ENCODE data around the gene ZNF57. TPM values are rescaled to one million over a fixed set of nuclear protein-coding genes. Genes with fewer than 3 reads are reported as not detected.
"Not testable (repeated sequence)": the region's sequence is repeated elsewhere in the genome, so short reads cannot be mapped to it uniquely, and the experiment has no call there.

ZNF57 gene
- 1 to 10 TPM; 4.1 to 4.8 TPM for total RNA-seq

DNA sequence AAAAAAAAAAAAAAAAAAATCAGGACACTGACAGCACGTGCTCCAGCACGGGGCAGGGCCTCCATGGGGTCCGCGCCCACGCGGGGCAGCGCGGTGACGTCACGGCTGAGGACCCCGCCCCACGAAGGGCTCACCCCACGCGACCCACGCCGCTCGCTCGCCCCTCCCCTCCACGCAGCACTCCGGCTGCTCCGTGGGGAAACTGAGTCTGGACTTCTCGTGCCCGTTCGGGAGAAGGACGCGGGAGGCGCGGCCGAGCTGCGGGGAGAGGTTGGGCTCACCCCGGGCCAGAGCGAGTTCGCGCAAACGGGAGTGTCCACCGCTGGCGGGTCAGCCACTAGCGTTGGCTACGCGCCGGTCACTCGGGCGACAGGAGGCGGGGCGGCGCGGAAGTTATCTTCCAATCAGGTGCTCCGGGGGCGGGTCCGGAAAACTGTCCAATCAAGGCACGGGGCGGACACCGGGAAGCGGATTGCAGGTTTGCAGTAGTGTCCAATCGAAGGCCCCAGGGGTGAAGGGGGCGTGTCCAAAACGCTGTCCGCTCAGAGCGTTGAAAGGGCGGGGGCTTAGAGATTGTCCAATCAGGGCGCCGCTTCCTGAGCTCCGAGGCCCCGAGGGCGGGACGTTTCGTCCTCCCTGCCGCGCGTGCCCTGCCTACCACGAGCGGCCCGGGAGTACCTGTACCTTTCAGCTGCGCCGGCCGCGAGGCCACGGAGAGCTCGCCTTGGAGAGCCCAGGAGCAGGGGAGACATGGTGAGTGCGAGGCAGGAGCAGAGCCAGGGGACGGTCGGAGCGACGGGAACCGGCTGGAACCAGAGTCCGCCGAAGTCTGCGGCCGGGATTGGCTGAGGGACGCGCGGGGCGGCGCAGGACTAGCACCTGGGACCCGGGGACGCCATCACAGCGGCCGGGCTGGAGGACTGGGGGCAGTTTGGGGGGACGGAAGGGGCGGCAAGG is at the start of gene ZNF57:
ZNF57 (plus strand) TSS at position 633 of the 957 bp plus-strand sequence; CDS start at position 751, 118 bp downstream.
- peak; percentile 99 for ATAC-seq
- Mint-ChIP-seq H3K4me1 (ENCODE audit: low read depth in 2 of 2) (peaks cover 13% of the 10 kb centered on the region in 2 donors), H3K9me3 (no peaks in the 10 kb centered on the region), H3K27ac (peak within 1 kb of the TSS; percentile 77 to 92), H3K4me3 (peak within 1 kb of the TSS; percentile 96), H3K36me3 (no peaks in the 10 kb centered on the region), H3K27me3 (no peaks in the 10 kb centered on the region)
- DNase-seq (ENCODE audit: low spot score), result peak; percentile 100

DNA sequence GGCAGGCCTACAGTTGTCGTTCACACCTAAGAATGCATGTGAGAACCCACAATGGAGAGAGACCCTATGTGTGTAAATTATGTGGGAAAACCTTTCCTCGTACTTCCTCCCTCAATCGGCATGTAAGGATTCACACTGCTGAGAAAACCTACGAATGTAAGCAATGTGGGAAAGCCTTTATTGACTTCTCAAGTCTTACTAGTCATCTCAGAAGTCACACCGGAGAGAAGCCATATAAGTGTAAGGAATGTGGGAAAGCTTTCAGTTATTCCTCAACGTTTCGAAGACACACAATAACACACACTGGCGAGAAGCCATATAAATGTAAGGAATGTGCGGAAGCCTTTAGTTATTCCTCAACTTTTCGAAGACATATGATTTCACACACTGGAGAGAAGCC is 48.1 kb upstream of the ZNF57 start:
- Mint-ChIP-seq H3K36me3 (peaks cover 62% of the 10 kb centered on the region), H3K27ac (no peak overlapping the region), H3K27me3 (no peaks in the 10 kb centered on the region), H3K4me3 (no peak overlapping the region), H3K4me1 (ENCODE audit: low read depth in 2 of 2) (peaks cover 13% of the 10 kb centered on the region in 2 donors), H3K9me3 (peaks cover 25% of the 10 kb centered on the region)
- ATAC-seq (no peak), DNase-seq (ENCODE audit: low spot score) (no peak)

DNA sequence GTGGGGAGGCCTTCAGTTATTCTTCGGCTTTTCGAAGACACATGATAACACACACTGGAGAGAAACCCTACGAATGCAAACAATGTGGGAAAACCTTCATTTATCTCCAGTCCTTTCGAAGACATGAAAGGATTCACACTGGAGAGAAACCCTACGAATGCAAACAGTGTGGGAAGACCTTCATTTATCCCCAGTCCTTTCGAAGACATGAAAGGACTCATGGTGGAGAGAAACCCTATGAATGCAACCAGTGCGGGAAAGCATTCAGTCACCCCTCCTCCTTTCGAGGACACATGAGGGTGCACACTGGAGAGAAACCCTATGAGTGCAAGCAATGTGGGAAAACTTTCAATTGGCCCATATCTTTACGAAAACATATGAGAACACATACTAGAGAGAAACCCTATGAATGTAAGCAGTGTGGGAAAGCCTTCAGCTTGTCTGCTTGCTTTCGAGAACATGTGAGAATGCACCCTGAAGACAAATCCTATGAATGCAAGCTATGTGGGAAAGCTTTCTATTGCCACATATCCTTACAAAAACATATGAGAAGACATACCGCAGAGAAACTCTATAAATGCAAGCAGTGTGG is 47.6 kb upstream of the ZNF57 start:
- Mint-ChIP-seq H3K4me3 (no peak overlapping the region), H3K27ac (no peak overlapping the region), H3K27me3 (no peaks in the 10 kb centered on the region), H3K4me1 (ENCODE audit: low read depth in 2 of 2) (peaks cover 13% of the 10 kb centered on the region in 2 donors), H3K36me3 (peaks cover 62% of the 10 kb centered on the region), H3K9me3 (peaks cover 25% of the 10 kb centered on the region)
- DNase-seq (ENCODE audit: low spot score) (no peak), ATAC-seq (no peak)

DNA sequence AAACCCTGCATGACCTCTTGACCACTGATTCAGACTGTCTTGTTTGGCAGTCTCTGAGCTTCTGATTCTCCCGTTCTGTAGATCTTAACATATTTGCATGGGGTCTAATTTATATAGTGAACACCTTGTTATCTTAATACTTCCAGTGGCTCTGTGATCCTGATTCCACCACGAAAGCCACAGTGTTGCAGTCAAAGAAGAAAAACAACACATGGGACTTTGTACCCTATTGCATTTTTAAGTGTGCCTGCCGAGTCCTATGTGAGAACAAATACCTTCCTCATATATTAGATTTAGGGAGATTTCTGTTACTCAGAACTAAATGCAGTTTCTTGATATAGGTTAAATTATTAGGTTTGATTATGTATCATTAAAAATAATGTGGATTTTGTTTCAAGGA is 45.9 kb upstream of the ZNF57 start:
- Mint-ChIP-seq H3K9me3 (peaks cover 25% of the 10 kb centered on the region), H3K27me3 (no peaks in the 10 kb centered on the region), H3K36me3 (peaks cover 61% of the 10 kb centered on the region)

DNA sequence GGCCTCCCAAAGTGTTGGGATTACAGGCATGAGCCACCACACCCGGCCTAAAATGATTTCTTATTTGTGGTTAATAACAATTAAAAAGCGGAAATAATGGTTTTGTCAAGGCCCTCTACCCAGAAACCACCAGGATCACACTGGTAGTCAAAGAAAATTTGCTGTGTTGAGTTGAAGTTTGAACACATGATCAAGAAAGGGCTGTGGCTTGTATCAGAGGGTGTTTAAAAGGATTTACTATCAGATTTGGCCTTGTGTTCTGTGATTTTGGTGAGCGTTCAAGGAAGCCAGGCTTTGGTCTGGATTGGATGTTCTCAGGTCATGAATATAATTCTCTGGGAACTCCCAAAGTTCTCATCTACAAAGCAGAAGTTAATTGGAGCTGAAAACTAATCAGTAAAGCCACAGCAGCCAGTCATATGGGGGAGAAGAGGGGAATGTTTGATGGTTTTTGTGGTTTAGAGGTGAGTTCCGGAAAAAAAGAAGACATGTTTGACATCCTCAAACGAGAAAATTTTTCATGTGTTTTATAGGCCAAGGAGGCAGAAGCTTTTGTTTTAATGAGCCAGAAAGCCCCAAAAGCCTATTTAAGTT is 44.2 kb upstream of the ZNF57 start:
- H3K9me3 Mint-ChIP-seq, result peaks cover 17% of the 10 kb centered on the region
- H3K27me3 Mint-ChIP-seq, result no peaks in the 10 kb centered on the region
- H3K4me3 Mint-ChIP-seq, result no peak overlapping the region
- ATAC-seq (no peak), DNase-seq (ENCODE audit: low spot score) (no peak)
- H3K4me1 Mint-ChIP-seq (ENCODE audit: low read depth in 2 of 2), result peaks cover 2 to 4% of the 10 kb centered on the region in 2 donors
- H3K36me3 Mint-ChIP-seq, result peaks cover 44% of the 10 kb centered on the region
- H3K27ac Mint-ChIP-seq, result no peak overlapping the region

More for the DNA sequence above, 45.9 kb upstream of the ZNF57 start:
- Mint-ChIP-seq H3K4me1 (ENCODE audit: low read depth in 2 of 2) (peaks cover 10 to 12% of the 10 kb centered on the region in 2 donors), H3K4me3 (no peak overlapping the region), H3K27ac (no peak overlapping the region)
- DNase-seq (ENCODE audit: low spot score) (no peak), ATAC-seq (no peak)

DNA sequence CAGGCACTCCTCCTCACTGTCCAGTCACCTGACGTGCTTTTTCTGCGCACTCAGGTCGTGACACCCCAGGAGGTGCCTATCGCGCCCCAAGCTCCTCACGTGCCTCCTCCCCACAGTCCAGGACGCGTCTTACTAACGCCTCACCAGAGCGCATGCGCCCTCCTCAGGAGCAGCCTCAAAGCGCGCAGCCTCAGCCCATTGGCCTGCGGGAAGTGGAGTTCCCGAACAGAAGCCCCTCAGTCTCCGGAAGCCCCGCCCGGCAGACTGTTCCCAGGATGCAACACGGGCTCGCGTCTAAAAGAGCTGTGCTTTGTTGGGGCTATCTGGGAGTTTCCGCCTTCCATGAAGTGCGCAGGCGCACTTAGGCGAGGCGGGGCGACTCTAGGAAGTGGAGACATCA is 41.9 kb upstream of the ZNF57 start:
- peaks cover 21% of the 10 kb centered on the region for H3K36me3 Mint-ChIP-seq
- H3K9me3 Mint-ChIP-seq, result peaks cover 6% of the 10 kb centered on the region
- no peaks in the 10 kb centered on the region for H3K27me3 Mint-ChIP-seq
- ATAC-seq (peak in 1 of 2 donors; percentile 28), DNase-seq (ENCODE audit: low spot score) (no peak)
- peaks cover 2 to 4% of the 10 kb centered on the region in 2 donors for H3K4me1 Mint-ChIP-seq (ENCODE audit: low read depth in 2 of 2)
- H3K4me3 Mint-ChIP-seq, result no peak overlapping the region
- no peak overlapping the region for H3K27ac Mint-ChIP-seq

DNA sequence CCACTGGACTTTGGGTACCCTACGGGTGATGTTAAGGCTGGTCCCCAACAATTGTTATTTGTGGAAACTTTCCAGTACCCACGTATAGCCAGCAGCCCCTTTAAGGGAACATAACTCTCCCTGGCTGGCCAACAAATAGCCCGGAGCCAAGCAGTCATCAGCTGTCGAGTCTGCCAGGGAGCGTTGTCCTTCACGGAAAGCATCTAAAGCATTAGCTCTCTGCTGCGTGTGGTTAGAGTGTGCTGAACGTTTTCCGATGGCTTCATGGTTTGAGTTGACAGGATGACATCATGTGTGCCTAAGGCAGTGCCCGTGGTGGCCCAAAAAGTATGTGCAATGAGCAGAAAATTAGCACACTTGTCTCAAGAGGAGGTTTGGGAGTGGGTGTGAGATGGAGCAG is 36.9 kb upstream of the ZNF57 start:
- no peaks in the 10 kb centered on the region for H3K9me3 Mint-ChIP-seq
- DNase-seq (ENCODE audit: low spot score) (no peak), ATAC-seq (no peak)
- H3K27ac Mint-ChIP-seq, result no peak overlapping the region
- peaks cover 0 to 4% of the 10 kb centered on the region in 2 donors for H3K27me3 Mint-ChIP-seq
- no peaks in the 10 kb centered on the region for H3K36me3 Mint-ChIP-seq
- no peak overlapping the region for H3K4me3 Mint-ChIP-seq
- H3K4me1 Mint-ChIP-seq (ENCODE audit: low read depth in 2 of 2), result no peaks in the 10 kb centered on the region

DNA sequence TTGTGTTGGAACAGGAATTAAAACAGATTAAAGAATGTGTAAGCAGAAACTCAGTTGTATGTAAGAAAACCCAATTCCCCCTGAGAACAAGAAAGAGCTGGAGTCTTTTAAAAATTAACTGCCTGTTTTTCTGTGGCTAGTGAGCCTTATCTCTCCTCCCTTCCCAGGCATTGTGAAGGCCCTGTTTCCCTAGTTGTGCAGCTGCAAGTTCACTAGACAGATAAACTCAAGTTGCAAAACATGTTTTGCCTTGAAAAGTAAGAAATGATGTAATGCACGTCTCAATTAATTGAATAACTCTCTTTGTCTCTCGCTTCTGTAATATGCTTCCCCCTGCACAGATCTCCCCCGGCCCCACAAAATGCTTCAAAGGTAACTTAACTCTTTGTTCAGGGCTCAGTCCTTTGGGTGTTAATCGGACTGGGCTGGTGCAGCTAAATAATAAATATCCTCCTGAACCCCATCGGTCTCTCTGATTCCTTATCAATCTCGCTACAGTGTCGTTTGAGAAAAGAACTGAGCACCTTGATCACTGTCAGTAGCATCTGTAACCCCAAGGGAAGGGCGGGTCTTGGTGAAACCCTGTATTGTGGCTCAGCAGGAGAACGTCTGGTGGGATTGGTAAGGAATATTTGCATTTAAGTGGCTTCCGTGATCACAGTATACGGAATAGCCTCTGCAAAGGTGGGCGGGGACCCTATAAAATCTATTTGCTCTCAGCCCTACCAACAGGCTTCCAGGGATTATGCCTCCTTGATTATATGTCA is 35.2 kb upstream of the ZNF57 start:
- H3K4me3 Mint-ChIP-seq, result no peak overlapping the region
- H3K27me3 Mint-ChIP-seq, result peaks cover 0 to 4% of the 10 kb centered on the region in 2 donors
- ATAC-seq (no peak), DNase-seq (ENCODE audit: low spot score) (no peak)
- H3K27ac Mint-ChIP-seq, result no peak overlapping the region
- no peaks in the 10 kb centered on the region for H3K9me3 Mint-ChIP-seq
- no peaks in the 10 kb centered on the region for H3K4me1 Mint-ChIP-seq (ENCODE audit: low read depth in 2 of 2)
- H3K36me3 Mint-ChIP-seq, result no peaks in the 10 kb centered on the region

DNA sequence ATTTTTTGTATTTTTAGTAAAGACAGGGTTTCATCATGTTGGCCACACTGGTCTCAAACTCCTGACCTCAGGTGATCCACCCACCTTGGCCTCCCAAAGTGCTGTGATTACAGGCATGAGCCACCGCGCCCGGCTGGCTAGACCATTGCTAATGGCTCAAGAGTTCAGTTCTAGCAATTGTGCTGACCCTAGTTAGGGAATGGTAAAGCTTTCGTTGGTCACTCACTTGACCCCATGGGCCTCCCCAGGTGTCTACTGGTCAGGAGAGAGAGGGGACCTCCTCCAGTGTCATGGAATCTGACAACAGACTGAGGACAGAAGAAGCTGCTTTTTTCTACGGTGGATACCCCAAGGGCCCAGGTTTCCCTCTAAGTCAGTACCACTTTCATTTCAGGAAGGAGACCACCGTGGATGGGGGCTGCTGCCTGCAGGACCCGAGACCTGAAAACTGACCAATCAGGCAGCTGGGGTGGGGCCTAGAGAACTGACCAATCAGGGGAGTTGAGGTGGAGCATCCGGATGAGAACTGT is 34.2 kb upstream of the ZNF57 start:
- H3K27me3 Mint-ChIP-seq, result peaks cover 0 to 4% of the 10 kb centered on the region in 2 donors
- DNase-seq (ENCODE audit: low spot score) (no peak), ATAC-seq (no peak)
- H3K4me1 Mint-ChIP-seq (ENCODE audit: low read depth in 2 of 2), result peaks cover 0 to 1% of the 10 kb centered on the region in 2 donors
- H3K36me3 Mint-ChIP-seq, result no peaks in the 10 kb centered on the region
- H3K27ac Mint-ChIP-seq, result no peak overlapping the region
- H3K4me3 Mint-ChIP-seq, result no peak overlapping the region
- H3K9me3 Mint-ChIP-seq, result no peaks in the 10 kb centered on the region

DNA sequence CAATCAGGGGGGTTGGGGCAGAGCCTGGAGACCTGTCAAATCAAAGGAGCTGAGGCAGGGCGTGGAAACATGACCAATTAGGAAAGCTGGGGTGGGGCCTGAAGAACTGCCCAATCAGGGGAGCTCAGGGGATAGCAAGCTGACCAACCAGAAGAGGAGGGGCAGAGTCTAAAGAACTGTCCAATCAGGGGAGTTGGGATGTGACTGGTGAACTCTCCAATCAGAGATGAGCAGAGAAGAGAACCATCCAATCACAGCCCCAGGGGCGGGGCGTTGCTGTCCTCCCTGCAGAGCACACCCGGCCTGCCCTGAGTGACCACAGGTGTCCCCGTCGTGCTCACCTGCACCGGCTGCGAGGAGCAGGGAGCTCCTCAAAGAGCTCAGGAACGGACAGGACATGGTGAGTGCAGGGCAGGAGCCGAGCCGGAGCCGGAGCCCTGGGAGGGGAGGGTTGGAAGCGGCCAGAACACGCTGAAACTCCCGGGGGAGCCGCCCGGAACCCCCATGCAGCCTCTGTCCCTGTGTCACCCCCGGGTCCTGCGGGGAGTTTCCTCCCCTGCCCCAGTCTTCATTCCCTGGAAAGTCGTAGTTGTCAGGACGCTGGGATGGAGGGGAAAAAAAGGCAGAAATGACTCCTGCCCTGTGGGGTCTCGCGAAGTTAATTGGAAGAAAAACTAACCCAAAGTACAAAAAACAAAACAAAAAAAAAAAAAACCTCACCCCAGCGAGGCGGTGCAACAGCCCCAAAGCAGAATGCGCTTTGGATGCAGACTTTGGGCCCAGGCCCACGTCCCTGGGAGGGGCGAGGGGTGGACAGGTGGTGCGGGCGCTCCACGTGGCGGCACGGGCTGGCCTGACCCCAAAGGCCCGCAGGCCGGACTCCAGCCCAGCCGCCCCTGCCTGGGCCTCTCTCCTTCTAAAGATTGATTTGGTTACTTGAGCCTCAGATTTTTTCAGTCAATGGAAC is 33.4 kb upstream of the ZNF57 start, which contains the start of gene ZNF556:
ZNF556 (plus strand) TSS at position 311 of the 967 bp plus-strand sequence; CDS start at position 398, 87 bp downstream.
- Mint-ChIP-seq H3K27ac (no peak within 1 kb of the TSS), H3K9me3 (no peaks in the 10 kb centered on the region), H3K36me3 (no peaks in the 10 kb centered on the region), H3K27me3 (peaks cover 0 to 4% of the 10 kb centered on the region in 2 donors), H3K4me1 (ENCODE audit: low read depth in 2 of 2) (peaks cover 0 to 4% of the 10 kb centered on the region in 2 donors), H3K4me3 (no peak within 1 kb of the TSS)
- ATAC-seq (peak in 1 of 2 donors; percentile 44), DNase-seq (ENCODE audit: low spot score) (no peak)

DNA sequence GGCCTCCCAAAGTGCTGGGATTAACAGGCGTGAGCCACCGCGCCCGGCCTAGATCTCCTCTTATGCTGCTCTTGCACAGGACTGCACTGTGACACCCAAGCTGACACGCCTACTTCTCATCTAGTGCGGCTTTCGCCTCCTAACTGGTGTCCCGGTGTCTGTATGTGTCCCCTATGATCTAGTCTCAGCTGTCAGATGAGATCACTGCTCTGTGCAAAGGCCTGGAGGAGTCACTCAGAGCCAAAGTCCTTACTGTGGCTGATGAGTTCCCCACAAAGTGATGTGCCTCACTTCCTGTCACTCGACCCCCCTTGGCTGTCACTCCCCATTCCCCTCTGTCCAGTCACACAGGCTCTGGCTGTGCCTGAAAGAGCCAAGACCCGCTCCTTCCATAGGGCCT is 31.1 kb upstream of the ZNF57 start:
- peaks cover 0 to 4% of the 10 kb centered on the region in 2 donors for H3K27me3 Mint-ChIP-seq
- peaks cover 0 to 4% of the 10 kb centered on the region in 2 donors for H3K4me1 Mint-ChIP-seq (ENCODE audit: low read depth in 2 of 2)
- H3K4me3 Mint-ChIP-seq, result no peak overlapping the region
- H3K27ac Mint-ChIP-seq, result no peak overlapping the region
- no peaks in the 10 kb centered on the region for H3K36me3 Mint-ChIP-seq
- H3K9me3 Mint-ChIP-seq, result no peaks in the 10 kb centered on the region
- ATAC-seq (no peak), DNase-seq (ENCODE audit: low spot score) (no peak)

DNA sequence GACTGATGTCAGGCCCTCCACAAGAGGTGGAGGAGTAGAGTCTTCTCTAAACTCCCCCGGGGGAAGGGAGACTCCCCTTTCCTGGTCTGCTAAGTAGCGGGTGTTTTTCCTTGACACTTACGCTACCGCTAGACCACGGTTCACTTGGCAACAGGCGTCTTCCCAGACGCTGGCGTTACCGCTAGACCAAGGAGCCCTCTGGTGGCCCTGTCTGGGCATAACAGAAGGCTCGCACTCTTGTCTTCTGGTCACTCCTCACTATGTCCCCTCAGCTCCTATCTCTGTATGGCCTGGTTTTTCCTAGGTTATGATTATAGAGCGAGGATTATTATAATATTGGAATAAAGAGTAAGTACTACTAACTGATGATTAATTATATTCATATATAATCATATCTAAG is 28.6 kb upstream of the ZNF57 start:
- not testable (repeated sequence) for ATAC-seq; H3K27me3 Mint-ChIP-seq; H3K36me3 Mint-ChIP-seq; DNase-seq (ENCODE audit: low spot score); H3K4me1 Mint-ChIP-seq (ENCODE audit: low read depth in 2 of 2); H3K27ac Mint-ChIP-seq; H3K4me3 Mint-ChIP-seq; H3K9me3 Mint-ChIP-seq
